Lower leg skin (tissue), 4 donors: Measurements from ENCODE around the gene CHKA. TPM values are rescaled to one million over a fixed set of nuclear protein-coding genes. Genes with fewer than 3 reads are reported as not detected.

Experiments
- DNase-seq, 2 donors: peaks; one replicate each; pipeline ENCODE4 v3.0.0-alpha.2; 2019; ENCODE audit warnings: low spot score in 2 of 2
- H3K4me3 ChIP-seq: fragments of 200-600 bp; sonication (generic); 2 replicates; pipeline ENCODE4 v1.5.1; 2017; ENCODE audit warnings: mild to moderate bottlenecking, low read depth; ENCODE audit not compliant: poor library complexity, severe bottlenecking
- CTCF ChIP-seq, 3 donors: fragments of 450-650 bp; IDR thresholded peaks; one replicate each; pipeline ENCODE4 v1.5.1; 2016; ENCODE audit warnings: antibody characterized with exemption in 3 of 3, mild to moderate bottlenecking in 3 of 3, moderate library complexity in 2 of 3
- POLR2A ChIP-seq, 2 donors: fragments of 450-650 bp; IDR thresholded peaks; one replicate each; pipeline ENCODE4 v1.6.1; 2016 to 2017; ENCODE audit warnings: antibody characterized with exemption in 2 of 2, mild to moderate bottlenecking in 1 of 2, moderate library complexity in 1 of 2
- WGBS, 2 donors: methylation state at CpG; one replicate each; pipeline ENCODE4 v1.1.5; 2018; 5-methylcytosine and 5-hydroxymethylcytosine counted together
- intact Hi-C: fragments of 100-400 bp; cut with DNase I; formaldehyde crosslinking; loops from one replicate; pipeline ENCODE4 v1.15.0; 2023; ENCODE audit warnings: low total_unique reads
- total RNA-seq, 4 donors: library from RNA; depleted of rRNA; stranded (reverse); fragments of >200 nt; gene quantifications; one replicate each; pipeline ENCODE4 v1.1.0, GENCODE V29; 2016

CHKA gene
- total RNA-seq, 4 donors from 2014 or later: 5.9 to 15.6 (median 13.1) TPM

GRCh38 chr11:68158580-68158979, 37.4 kb upstream of the CHKA start:
- DNase-seq: no peak
- 92 to 93% methylated on average over 14 of the region's 14 CpGs for WGBS, 2 donors
- no peak for TF ChIP-seq POLR2A (IDR thresholded peaks at IDR 0.05)
- TF ChIP-seq CTCF (IDR thresholded peaks at IDR 0.05): no peak
- H3K4me3 ChIP-seq: no peak overlapping the region
- intact Hi-C loops: no loop called here

- WGBS, 2 donors: 82 to 89% methylated on average over 8 of the region's 8 CpGs
- intact Hi-C loops: no loop called here
These were observed 32.6 kb upstream of the CHKA start for GRCh38 chr11:68153742-68154141.

GRCh38 chr11:68150037-68150436, 28.8 kb upstream of the CHKA start:
- no peak for TF ChIP-seq CTCF (IDR thresholded peaks at IDR 0.05)
- TF ChIP-seq POLR2A (IDR thresholded peaks at IDR 0.05): no peak
- no peak overlapping the region for H3K4me3 ChIP-seq
- WGBS, 2 donors: 36 to 48% methylated on average over 7 of the region's 7 CpGs
- DNase-seq: peak in 1 of 2 donors; percentile 81
- intact Hi-C loops: no loop called here

More at GRCh38 chr11:68153742-68154141, 32.6 kb upstream of the CHKA start:
- H3K4me3 ChIP-seq: no peak overlapping the region
- TF ChIP-seq CTCF (IDR thresholded peaks at IDR 0.05) (no peak), POLR2A (IDR thresholded peaks at IDR 0.05) (no peak)
- DNase-seq: no peak

- no peak overlapping the region for H3K4me3 ChIP-seq
- intact Hi-C loops: no loop called here
- WGBS, 2 donors: 67 to 82% methylated on average over 6 of the region's 6 CpGs
- DNase-seq: peak in 1 of 2 donors; percentile 87
- TF ChIP-seq POLR2A (IDR thresholded peaks at IDR 0.05): no peak
- TF ChIP-seq CTCF (IDR thresholded peaks at IDR 0.05): no peak
These were observed 28.2 kb upstream of the CHKA start for GRCh38 chr11:68149417-68149816.

GRCh38 chr11:68148879-68149278, 27.7 kb upstream of the CHKA start:
- 93 to 94% methylated on average over 7 of the region's 7 CpGs for WGBS, 2 donors
- intact Hi-C loops: no loop called here
- no peak overlapping the region for H3K4me3 ChIP-seq
- peak in 1 of 2 donors; percentile 62 for DNase-seq
- no peak for TF ChIP-seq CTCF (IDR thresholded peaks at IDR 0.05)
- no peak for TF ChIP-seq POLR2A (IDR thresholded peaks at IDR 0.05)
